GM12864 (cell line): ENCODE measurements around the gene KIF6.

Source experiments
- DNase-seq: peaks from one replicate; pipeline ENCODE4 v3.0.0-alpha.2; 2011; ENCODE audit warnings: low read depth
- H3K4me3 ChIP-seq: 2 replicates; pipeline ENCODE4 v1.5.1; 2011; ENCODE audit warnings: mild to moderate bottlenecking, low read depth, low read length, control low read depth
- CTCF ChIP-seq: IDR thresholded peaks from 2 replicates; pipeline ENCODE4 v1.5.1; 2011; ENCODE audit warnings: low read depth, mild to moderate bottlenecking, moderate library complexity, low read length, control low read depth, inconsistent platforms; ENCODE audit errors: missing control alignments

Gene KIF6

GRCh38 chr6:39411001-39411400 lies 314.2 kb downstream of the KIF6 start:
- H3K4me3 ChIP-seq: no peak overlapping the region
- DNase-seq: no peak
- no peak for TF ChIP-seq CTCF

- TF ChIP-seq CTCF: no peak
- H3K4me3 ChIP-seq: no peak overlapping the region
- DNase-seq: no peak
These were observed 315.3 kb downstream of the KIF6 start for GRCh38 chr6:39409889-39410288.

GRCh38 chr6:39407446-39407993 lies 317.7 kb downstream of the KIF6 start:
- peak; percentile 13 for DNase-seq
- H3K4me3 ChIP-seq: no peak overlapping the region
- TF ChIP-seq CTCF: no peak

- no peak for TF ChIP-seq CTCF
- H3K4me3 ChIP-seq: no peak overlapping the region
- no peak for DNase-seq
These were observed 320.9 kb downstream of the KIF6 start for GRCh38 chr6:39404312-39404711.

GRCh38 chr6:39403304-39403703 lies 321.9 kb downstream of the KIF6 start:
- no peak overlapping the region for H3K4me3 ChIP-seq
- no peak for TF ChIP-seq CTCF
- no peak for DNase-seq

GRCh38 chr6:39402239-39402751 lies 322.9 kb downstream of the KIF6 start:
- no peak overlapping the region for H3K4me3 ChIP-seq
- no peak for DNase-seq
- TF ChIP-seq CTCF: no peak

- H3K4me3 ChIP-seq: no peak overlapping the region
- DNase-seq: no peak
- TF ChIP-seq CTCF: no peak
These were observed 323.8 kb downstream of the KIF6 start for GRCh38 chr6:39401376-39401775.
